Measurements from ENCODE around the gene STAM2. TPM values are rescaled to one million over a fixed set of nuclear protein-coding genes. Genes with fewer than 3 reads are reported as not detected.

The STAM2 gene
- total RNA-seq, 1 donor from 2014 or later = 25.1 TPM

DNA sequence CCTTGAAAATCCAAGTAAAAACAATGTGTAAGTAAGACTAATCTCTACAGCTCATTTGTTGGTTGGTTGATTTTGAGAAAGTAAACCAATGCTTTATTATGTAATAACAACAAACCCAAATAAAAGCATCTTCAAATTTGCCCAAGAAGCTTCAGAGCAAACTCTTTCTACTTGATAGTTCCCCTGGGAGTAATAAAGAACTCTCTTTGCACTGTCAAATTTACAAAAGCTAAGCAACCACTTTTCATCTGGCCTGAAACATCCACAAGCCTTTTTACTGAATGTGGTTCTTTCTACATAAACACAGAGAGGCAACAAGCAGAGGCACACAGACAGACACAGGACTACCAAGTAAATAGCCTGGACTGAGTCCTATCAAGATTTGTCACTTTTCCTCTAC, 47.9 kb downstream of the STAM2 start:
- TF ChIP-seq, protein P1, sequence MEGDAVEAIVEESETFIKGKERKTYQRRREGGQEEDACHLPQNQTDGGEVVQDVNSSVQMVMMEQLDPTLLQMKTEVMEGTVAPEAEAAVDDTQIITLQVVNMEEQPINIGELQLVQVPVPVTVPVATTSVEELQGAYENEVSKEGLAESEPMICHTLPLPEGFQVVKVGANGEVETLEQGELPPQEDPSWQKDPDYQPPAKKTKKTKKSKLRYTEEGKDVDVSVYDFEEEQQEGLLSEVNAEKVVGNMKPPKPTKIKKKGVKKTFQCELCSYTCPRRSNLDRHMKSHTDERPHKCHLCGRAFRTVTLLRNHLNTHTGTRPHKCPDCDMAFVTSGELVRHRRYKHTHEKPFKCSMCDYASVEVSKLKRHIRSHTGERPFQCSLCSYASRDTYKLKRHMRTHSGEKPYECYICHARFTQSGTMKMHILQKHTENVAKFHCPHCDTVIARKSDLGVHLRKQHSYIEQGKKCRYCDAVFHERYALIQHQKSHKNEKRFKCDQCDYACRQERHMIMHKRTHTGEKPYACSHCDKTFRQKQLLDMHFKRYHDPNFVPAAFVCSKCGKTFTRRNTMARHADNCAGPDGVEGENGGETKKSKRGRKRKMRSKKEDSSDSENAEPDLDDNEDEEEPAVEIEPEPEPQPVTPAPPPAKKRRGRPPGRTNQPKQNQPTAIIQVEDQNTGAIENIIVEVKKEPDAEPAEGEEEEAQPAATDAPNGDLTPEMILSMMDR (IDR thresholded peaks at IDR 0.05; ENCODE audit: partially characterized antibody, unreplicated experiment) = no peak
- H3K36me3 Mint-ChIP-seq (ENCODE audit: unreplicated experiment) = no peaks in the 10 kb centered on the region
- no peak overlapping the region for H3K27ac Mint-ChIP-seq (ENCODE audit: unreplicated experiment)
- no peaks in the 10 kb centered on the region for H3K4me1 Mint-ChIP-seq (ENCODE audit: low read depth, unreplicated experiment)
- no peaks in the 10 kb centered on the region for H3K27me3 Mint-ChIP-seq (ENCODE audit: unreplicated experiment)
- no peak for DNase-seq
- H3K4me3 Mint-ChIP-seq (ENCODE audit: unreplicated experiment) = no peak overlapping the region
- H3K9me3 Mint-ChIP-seq (ENCODE audit: unreplicated experiment) = no peaks in the 10 kb centered on the region

DNA sequence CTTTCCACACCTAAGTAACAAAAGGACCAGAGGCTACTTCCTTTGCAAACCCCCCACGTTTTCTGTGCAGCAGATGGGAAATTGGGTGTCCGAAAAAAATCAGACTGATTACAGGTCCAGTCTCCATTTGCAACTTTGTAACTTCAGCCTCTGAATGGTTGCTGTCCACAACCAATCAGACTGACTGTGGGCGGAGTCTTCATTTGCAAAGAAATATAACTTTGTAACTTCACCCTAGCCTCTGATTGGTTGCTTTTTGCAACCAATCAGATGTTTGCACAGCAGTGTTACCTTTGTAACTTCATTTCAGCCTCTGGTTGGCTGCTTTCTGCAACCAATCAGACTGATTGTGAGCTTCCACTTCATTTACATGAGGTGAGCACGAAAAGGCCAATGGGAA, 48.9 kb downstream of the STAM2 start:
- Mint-ChIP-seq H3K4me3 (ENCODE audit: unreplicated experiment) (no peak overlapping the region), H3K27ac (ENCODE audit: unreplicated experiment) (no peak overlapping the region), H3K27me3 (ENCODE audit: unreplicated experiment) (no peaks in the 10 kb centered on the region), H3K4me1 (ENCODE audit: low read depth, unreplicated experiment) (no peaks in the 10 kb centered on the region), H3K9me3 (ENCODE audit: unreplicated experiment) (no peaks in the 10 kb centered on the region), H3K36me3 (ENCODE audit: unreplicated experiment) (no peaks in the 10 kb centered on the region)
- DNase-seq = no peak
- TF ChIP-seq, protein P1 (IDR thresholded peaks at IDR 0.05; ENCODE audit: partially characterized antibody, unreplicated experiment) = no peak

DNA sequence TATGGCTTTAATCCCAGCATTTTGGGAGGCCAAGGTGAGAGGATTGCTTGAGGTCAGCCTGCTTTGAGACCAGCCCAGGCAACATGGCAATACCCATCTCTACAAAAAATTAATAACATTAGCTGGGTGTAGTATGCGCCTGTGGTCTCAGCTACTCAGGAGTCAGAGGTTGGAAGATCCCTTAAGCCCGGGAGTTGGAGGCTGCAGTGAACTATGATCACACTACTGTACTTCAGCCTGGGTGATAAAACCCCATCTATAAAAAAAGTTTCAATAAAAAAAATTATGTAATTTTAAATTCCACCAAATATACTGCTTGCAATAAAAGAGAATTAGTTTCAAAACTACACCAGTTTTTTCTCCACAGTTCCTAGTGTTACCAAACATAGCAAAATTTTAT, 53.4 kb downstream of the STAM2 start:
- no peak overlapping the region for H3K27ac Mint-ChIP-seq (ENCODE audit: unreplicated experiment)
- no peaks in the 10 kb centered on the region for H3K4me1 Mint-ChIP-seq (ENCODE audit: low read depth, unreplicated experiment)
- H3K4me3 Mint-ChIP-seq (ENCODE audit: unreplicated experiment) = no peak overlapping the region
- TF ChIP-seq, protein P1 (IDR thresholded peaks at IDR 0.05; ENCODE audit: partially characterized antibody, unreplicated experiment) = no peak
- DNase-seq = no peak
- no peaks in the 10 kb centered on the region for H3K9me3 Mint-ChIP-seq (ENCODE audit: unreplicated experiment)
- no peaks in the 10 kb centered on the region for H3K36me3 Mint-ChIP-seq (ENCODE audit: unreplicated experiment)
- H3K27me3 Mint-ChIP-seq (ENCODE audit: unreplicated experiment) = no peaks in the 10 kb centered on the region

DNA sequence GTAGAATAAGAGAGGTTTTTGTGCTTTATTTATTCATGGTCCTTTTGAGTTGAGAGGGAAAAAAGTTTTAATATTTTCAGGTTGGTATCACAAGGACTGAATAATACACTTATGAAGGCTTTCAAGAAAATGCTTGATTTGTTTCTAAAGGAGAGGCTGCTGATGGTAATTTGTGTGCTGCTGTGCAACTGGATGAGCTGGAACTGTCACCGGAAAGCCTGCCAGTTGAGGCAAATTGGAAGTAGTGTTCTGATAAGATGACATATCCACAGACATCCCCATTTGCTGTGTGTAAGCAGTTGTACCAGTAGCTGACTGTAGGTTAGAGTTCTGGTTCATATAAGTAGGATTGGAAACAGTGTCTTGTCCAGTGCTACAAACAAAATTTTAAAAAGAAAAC, 55.1 kb downstream of the STAM2 start:
- no peaks in the 10 kb centered on the region for H3K27me3 Mint-ChIP-seq (ENCODE audit: unreplicated experiment)
- no peaks in the 10 kb centered on the region for H3K36me3 Mint-ChIP-seq (ENCODE audit: unreplicated experiment)
- H3K4me3 Mint-ChIP-seq (ENCODE audit: unreplicated experiment) = no peak overlapping the region
- no peak overlapping the region for H3K27ac Mint-ChIP-seq (ENCODE audit: unreplicated experiment)
- DNase-seq = no peak
- H3K4me1 Mint-ChIP-seq (ENCODE audit: low read depth, unreplicated experiment) = no peaks in the 10 kb centered on the region
- H3K9me3 Mint-ChIP-seq (ENCODE audit: unreplicated experiment) = no peaks in the 10 kb centered on the region
- TF ChIP-seq, protein P1 (IDR thresholded peaks at IDR 0.05; ENCODE audit: partially characterized antibody, unreplicated experiment) = no peak

DNA sequence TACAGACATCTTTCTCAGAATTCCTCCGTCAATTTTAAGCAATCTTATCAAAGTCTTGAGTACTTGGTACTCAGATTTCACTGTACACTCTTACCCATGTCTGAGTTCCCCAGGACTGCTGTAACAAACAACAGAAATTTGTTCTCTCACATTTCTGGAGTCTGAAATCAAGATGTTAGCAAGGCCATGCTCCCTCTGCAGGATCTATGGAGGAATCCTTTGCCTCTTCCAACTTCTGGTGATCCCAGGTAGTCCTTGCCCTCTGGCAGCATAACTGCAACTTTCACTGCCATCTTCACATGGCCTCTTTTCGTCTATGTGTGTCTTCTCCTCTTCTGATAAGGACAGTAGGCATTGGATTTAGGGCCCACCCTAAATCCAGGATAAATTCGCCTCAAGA, 59.6 kb downstream of the STAM2 start:
- no peaks in the 10 kb centered on the region for H3K9me3 Mint-ChIP-seq (ENCODE audit: unreplicated experiment)
- DNase-seq = no peak
- no peaks in the 10 kb centered on the region for H3K4me1 Mint-ChIP-seq (ENCODE audit: low read depth, unreplicated experiment)
- no peak overlapping the region for H3K4me3 Mint-ChIP-seq (ENCODE audit: unreplicated experiment)
- H3K27me3 Mint-ChIP-seq (ENCODE audit: unreplicated experiment) = no peaks in the 10 kb centered on the region
- no peaks in the 10 kb centered on the region for H3K36me3 Mint-ChIP-seq (ENCODE audit: unreplicated experiment)
- H3K27ac Mint-ChIP-seq (ENCODE audit: unreplicated experiment) = no peak overlapping the region
- TF ChIP-seq, protein P1 (IDR thresholded peaks at IDR 0.05; ENCODE audit: partially characterized antibody, unreplicated experiment) = no peak
